Measurements from ENCODE around the gene RAPSN. TPM values are rescaled to one million over a fixed set of nuclear protein-coding genes. Genes with fewer than 3 reads are reported as not detected.

Gene RAPSN
- polyA plus RNA-seq, 2 donors = 0.13 to 0.16 TPM

DNA sequence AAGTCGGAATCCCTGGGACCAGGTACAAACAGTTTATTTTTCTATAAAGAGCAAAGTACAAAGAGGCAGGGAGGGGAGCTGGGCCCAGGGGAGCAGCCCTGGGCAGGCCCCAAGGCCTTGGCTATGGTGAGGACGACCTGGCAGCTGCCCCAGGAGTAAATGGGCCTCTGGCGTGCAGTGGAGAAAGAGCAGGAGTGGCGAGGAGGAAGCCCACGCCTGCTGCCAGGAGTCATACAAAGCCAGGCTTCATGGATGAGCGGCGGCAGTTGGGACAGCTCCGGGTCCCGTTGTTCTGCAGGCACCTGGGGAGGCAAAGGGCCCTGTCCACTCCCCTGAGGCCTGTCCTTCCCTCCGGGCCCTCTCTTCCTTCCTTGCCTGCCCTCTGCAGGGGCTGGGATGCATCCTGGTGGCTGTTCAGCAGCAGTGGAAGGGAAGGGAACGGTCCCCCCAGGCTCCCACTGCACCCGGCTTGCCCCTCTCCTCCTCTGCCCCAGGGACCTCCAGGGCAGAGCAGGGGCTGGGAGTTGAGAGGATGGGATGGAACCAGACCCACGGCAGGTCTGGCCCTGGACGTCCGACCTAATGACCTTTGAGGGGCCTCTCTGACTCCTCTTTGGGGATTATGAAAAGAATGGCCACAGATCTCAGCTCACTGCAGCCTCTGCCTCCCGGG lies 11.1 kb downstream of the RAPSN start:
- Histone ChIP-seq H3K4me3 (ENCODE audit: low read depth in 1 of 2, low read length in 2 of 2) (no peak overlapping the region), H3K4me1 (ENCODE audit: control insufficient read depth in 2 of 2, insufficient read depth in 2 of 2, low read length in 1 of 2) (no peaks in the 10 kb centered on the region), H3K9me3 (ENCODE audit: control insufficient read depth in 2 of 2, insufficient read depth in 1 of 2, low read depth in 1 of 2, low read length in 1 of 2) (no peaks in the 10 kb centered on the region), H3K27ac (ENCODE audit: low read depth in 2 of 2, low read length in 1 of 2) (no peak overlapping the region), H3K36me3 (ENCODE audit: control insufficient read depth in 2 of 2, insufficient read depth in 2 of 2, low read length in 1 of 2) (no peaks in the 10 kb centered on the region), H3K27me3 (ENCODE audit: control insufficient read depth in 1 of 2, insufficient read depth in 2 of 2, low read length in 2 of 2) (no peaks in the 10 kb centered on the region)
- WGBS, 2 donors = 47 to 53% methylated on average over 15 to 16 of the region's 16 CpGs

DNA sequence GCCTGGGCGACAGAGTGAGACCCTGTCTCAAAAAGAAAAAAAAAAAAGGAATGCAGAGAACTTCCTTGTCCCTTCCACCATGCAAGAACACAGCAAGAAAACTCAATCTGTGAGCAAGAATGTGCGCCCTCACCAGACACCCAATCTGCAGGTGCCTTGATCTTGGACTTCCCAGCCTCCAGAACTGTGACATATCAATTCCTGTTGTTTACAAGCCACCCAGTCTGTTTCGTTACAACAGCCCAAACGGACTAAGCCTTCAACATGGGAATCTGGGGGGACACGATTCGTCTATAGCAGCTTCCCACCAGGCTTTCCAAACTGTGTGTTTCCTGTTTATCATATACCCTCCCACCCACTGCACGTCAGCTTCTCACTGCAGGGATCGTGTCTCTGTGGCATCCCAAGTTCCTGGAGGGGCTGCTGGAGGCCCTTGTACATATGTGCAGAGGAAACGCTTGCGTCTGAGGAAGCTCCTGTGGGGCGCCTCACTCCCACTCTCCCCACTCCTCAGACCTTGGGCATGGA lies 11.7 kb downstream of the RAPSN start:
- Histone ChIP-seq H3K4me3 (ENCODE audit: low read depth in 1 of 2, low read length in 2 of 2) (no peak overlapping the region), H3K4me1 (ENCODE audit: control insufficient read depth in 2 of 2, insufficient read depth in 2 of 2, low read length in 1 of 2) (no peaks in the 10 kb centered on the region), H3K27me3 (ENCODE audit: control insufficient read depth in 1 of 2, insufficient read depth in 2 of 2, low read length in 2 of 2) (no peaks in the 10 kb centered on the region), H3K36me3 (ENCODE audit: control insufficient read depth in 2 of 2, insufficient read depth in 2 of 2, low read length in 1 of 2) (no peaks in the 10 kb centered on the region), H3K27ac (ENCODE audit: low read depth in 2 of 2, low read length in 1 of 2) (no peak overlapping the region), H3K9me3 (ENCODE audit: control insufficient read depth in 2 of 2, insufficient read depth in 1 of 2, low read depth in 1 of 2, low read length in 1 of 2) (no peaks in the 10 kb centered on the region)
- 77 to 83% methylated on average over 11 of the region's 11 CpGs for WGBS, 2 donors

DNA sequence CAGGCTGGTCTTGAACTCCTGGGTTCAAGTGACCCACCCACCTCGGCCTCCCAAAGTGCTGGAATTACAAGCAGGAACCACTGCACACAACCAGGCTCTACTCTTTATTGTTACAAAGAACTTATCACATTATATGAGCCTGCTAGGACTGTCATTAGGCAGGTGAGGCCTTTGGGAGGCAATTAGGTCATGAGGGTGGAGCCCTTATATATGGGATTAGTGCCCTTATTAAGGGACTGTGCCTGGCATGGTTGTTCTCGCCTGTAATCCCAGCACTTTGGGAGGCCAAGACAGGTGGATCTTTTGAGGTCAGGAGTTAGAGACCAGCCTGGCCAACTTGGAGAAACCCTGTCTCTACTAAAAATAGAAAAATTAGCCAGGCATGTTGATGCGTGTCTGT lies 12.2 kb downstream of the RAPSN start:
- H3K9me3 ChIP-seq (ENCODE audit: control insufficient read depth in 2 of 2, insufficient read depth in 1 of 2, low read depth in 1 of 2, low read length in 1 of 2) = no peaks in the 10 kb centered on the region
- H3K4me3 ChIP-seq (ENCODE audit: low read depth in 1 of 2, low read length in 2 of 2) = no peak overlapping the region
- H3K4me1 ChIP-seq (ENCODE audit: control insufficient read depth in 2 of 2, insufficient read depth in 2 of 2, low read length in 1 of 2) = no peaks in the 10 kb centered on the region
- no peak overlapping the region for H3K27ac ChIP-seq (ENCODE audit: low read depth in 2 of 2, low read length in 1 of 2)
- H3K36me3 ChIP-seq (ENCODE audit: control insufficient read depth in 2 of 2, insufficient read depth in 2 of 2, low read length in 1 of 2) = no peaks in the 10 kb centered on the region
- no peaks in the 10 kb centered on the region for H3K27me3 ChIP-seq (ENCODE audit: control insufficient read depth in 1 of 2, insufficient read depth in 2 of 2, low read length in 2 of 2)
- WGBS, 2 donors = 90 to 94% methylated on average over 3 of the region's 3 CpGs

DNA sequence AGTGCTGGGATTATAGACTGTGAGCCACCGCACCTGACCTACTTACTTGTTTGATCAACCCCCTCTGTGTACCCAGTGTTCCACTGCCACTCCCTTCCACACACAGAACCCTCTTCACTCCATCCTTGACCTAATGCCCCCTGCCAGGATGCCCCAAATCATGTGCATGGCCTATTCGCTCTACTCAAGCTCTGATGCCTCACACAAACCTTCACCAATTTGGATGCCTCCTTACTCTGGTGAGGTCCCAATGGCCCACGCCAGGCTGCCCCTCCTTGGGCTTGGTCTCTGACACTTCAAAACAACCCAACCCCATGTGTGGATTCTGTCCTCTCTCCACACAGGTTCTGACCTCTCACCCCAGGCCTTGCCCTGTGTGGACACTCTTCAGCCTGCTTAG lies 13.2 kb downstream of the RAPSN start:
- no peaks in the 10 kb centered on the region for H3K27me3 ChIP-seq (ENCODE audit: control insufficient read depth in 1 of 2, insufficient read depth in 2 of 2, low read length in 2 of 2)
- H3K4me3 ChIP-seq (ENCODE audit: low read depth in 1 of 2, low read length in 2 of 2) = no peak overlapping the region
- H3K27ac ChIP-seq (ENCODE audit: low read depth in 2 of 2, low read length in 1 of 2) = no peak overlapping the region
- no peaks in the 10 kb centered on the region for H3K4me1 ChIP-seq (ENCODE audit: control insufficient read depth in 2 of 2, insufficient read depth in 2 of 2, low read length in 1 of 2)
- 92 to 96% methylated on average over 3 of the region's 3 CpGs for WGBS, 2 donors
- H3K36me3 ChIP-seq (ENCODE audit: control insufficient read depth in 2 of 2, insufficient read depth in 2 of 2, low read length in 1 of 2) = no peaks in the 10 kb centered on the region
- H3K9me3 ChIP-seq (ENCODE audit: control insufficient read depth in 2 of 2, insufficient read depth in 1 of 2, low read depth in 1 of 2, low read length in 1 of 2) = no peaks in the 10 kb centered on the region

DNA sequence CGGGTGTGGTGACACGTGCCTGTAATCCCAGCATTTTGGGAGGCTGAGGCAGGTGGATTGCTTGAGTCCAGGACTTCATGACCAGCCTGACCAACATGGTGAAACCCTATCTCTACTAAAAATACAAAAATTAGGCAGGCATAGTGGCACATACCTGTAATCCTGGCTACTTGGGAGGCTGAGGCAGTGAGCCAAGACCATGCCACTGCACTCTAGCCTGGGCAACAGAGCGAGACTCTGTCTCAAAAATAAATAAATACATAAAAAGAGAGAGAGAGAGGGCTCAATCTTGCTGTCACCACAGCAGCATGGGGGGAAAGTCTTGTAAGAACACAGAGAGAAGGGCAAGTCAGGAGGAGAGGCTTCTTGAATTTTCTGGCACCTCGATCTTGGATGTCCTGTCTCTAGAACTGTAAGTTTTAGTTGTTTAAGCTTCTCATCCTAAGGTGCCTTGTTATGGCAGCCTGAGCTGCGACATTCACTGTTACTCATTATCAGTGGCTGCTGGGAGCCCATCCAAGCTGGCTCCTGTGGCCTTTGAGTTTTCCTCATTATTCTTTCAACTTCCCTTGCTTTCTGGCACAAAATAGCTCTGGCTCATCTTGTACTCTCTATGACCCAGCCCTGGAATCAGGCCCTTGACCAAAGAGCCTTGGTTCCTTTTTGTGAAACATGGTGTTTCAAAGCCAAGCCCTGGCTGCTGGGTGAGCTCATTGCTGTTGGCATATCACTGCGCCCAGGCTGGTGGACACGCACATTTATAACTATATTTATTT lies 14.7 kb downstream of the RAPSN start:
- Histone ChIP-seq H3K36me3 (ENCODE audit: control insufficient read depth in 2 of 2, insufficient read depth in 2 of 2, low read length in 1 of 2) (no peaks in the 10 kb centered on the region), H3K4me1 (ENCODE audit: control insufficient read depth in 2 of 2, insufficient read depth in 2 of 2, low read length in 1 of 2) (no peaks in the 10 kb centered on the region), H3K27ac (ENCODE audit: low read depth in 2 of 2, low read length in 1 of 2) (no peak overlapping the region), H3K27me3 (ENCODE audit: control insufficient read depth in 1 of 2, insufficient read depth in 2 of 2, low read length in 2 of 2) (no peaks in the 10 kb centered on the region), H3K9me3 (ENCODE audit: control insufficient read depth in 2 of 2, insufficient read depth in 1 of 2, low read depth in 1 of 2, low read length in 1 of 2) (no peaks in the 10 kb centered on the region), H3K4me3 (ENCODE audit: low read depth in 1 of 2, low read length in 2 of 2) (no peak overlapping the region)
- WGBS, 2 donors = 82 to 83% methylated on average over 7 of the region's 7 CpGs

DNA sequence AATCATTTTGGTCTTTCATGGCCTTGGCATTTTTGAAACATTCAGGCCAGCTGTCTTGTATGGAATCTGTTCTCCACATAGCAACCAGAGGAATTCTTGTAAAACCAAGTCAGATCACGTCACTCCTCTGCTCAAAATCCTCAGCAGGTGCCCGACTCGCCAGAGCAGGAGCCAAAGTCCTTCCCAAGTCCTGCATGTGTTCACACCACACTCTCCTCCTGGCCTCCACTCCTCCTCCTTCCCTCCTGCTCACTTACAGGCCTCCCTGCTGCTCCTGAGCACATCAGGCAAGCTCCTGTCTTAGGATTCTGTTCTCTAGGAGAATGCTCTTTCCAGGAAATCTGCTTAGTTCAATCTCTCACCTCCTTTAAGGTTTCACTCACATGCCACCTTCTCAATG lies 15.8 kb downstream of the RAPSN start:
- no peak overlapping the region for H3K4me3 ChIP-seq (ENCODE audit: low read depth in 1 of 2, low read length in 2 of 2)
- no peaks in the 10 kb centered on the region for H3K4me1 ChIP-seq (ENCODE audit: control insufficient read depth in 2 of 2, insufficient read depth in 2 of 2, low read length in 1 of 2)
- H3K9me3 ChIP-seq (ENCODE audit: control insufficient read depth in 2 of 2, insufficient read depth in 1 of 2, low read depth in 1 of 2, low read length in 1 of 2) = no peaks in the 10 kb centered on the region
- H3K36me3 ChIP-seq (ENCODE audit: control insufficient read depth in 2 of 2, insufficient read depth in 2 of 2, low read length in 1 of 2) = no peaks in the 10 kb centered on the region
- 47 to 64% methylated on average over 3 of the region's 3 CpGs for WGBS, 2 donors
- no peak overlapping the region for H3K27ac ChIP-seq (ENCODE audit: low read depth in 2 of 2, low read length in 1 of 2)
- no peaks in the 10 kb centered on the region for H3K27me3 ChIP-seq (ENCODE audit: control insufficient read depth in 1 of 2, insufficient read depth in 2 of 2, low read length in 2 of 2)

DNA sequence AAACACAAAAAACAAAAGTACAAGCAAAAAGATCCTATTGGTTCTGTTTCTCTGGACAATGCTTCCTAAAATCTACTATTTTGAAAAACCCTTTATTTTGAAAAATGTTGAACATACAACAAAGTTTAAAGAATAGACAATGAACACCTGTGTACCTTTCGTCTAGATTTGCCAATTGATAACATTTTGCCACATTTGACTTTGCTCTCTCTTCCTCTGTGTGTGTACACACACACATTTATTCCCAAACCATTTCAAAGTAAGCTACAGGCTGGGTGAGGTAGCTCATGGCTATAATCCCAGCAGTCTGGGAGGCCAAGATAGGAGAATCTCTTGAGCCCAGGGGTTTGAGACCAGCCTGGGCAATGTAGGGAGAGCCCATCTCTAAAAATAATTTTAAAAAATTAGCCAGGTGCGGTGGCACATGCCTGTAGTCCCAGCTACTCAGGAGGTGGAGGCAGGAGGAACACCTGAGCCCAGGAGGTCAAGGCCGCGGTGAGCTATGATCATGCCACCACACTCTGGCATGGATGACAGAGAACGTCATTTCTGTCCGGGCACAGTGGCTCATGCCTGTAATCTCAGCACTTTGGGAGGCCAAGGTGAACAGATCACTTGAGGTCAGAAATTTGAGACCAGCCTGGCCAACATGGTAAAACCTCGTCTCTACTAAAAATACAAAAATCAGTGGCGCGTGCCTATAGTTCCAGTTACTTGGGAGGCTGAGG lies 17.4 kb downstream of the RAPSN start:
- H3K4me1 ChIP-seq (ENCODE audit: control insufficient read depth in 2 of 2, insufficient read depth in 2 of 2, low read length in 1 of 2) = no peaks in the 10 kb centered on the region
- no peaks in the 10 kb centered on the region for H3K9me3 ChIP-seq (ENCODE audit: control insufficient read depth in 2 of 2, insufficient read depth in 1 of 2, low read depth in 1 of 2, low read length in 1 of 2)
- H3K36me3 ChIP-seq (ENCODE audit: control insufficient read depth in 2 of 2, insufficient read depth in 2 of 2, low read length in 1 of 2) = no peaks in the 10 kb centered on the region
- H3K27me3 ChIP-seq (ENCODE audit: control insufficient read depth in 1 of 2, insufficient read depth in 2 of 2, low read length in 2 of 2) = no peaks in the 10 kb centered on the region
- H3K27ac ChIP-seq (ENCODE audit: low read depth in 2 of 2, low read length in 1 of 2) = no peak overlapping the region
- H3K4me3 ChIP-seq (ENCODE audit: low read depth in 1 of 2, low read length in 2 of 2) = no peak overlapping the region
- WGBS, 2 donors = 91 to 94% methylated on average over 9 of the region's 9 CpGs

DNA sequence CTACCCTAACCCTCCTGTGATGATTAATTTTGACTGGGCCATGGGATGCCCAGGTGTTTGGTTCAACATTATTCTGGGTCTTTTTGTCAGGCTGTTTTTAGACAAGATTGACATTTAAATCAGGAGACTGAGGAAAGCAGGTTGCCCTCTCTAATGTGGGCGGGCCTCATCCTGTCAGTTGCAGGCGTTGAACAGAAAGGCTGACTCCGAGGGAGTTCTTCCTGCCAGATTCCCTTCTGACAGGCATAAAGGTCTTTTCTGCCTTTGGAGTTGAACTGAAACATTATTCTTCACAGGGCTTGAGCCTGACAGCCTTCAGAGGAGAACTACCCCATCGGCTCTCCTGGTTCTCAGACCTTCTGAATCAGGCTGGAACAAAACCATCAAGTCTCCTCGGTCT lies 18.4 kb downstream of the RAPSN start:
- H3K27ac ChIP-seq (ENCODE audit: low read depth in 2 of 2, low read length in 1 of 2) = no peak overlapping the region
- H3K27me3 ChIP-seq (ENCODE audit: control insufficient read depth in 1 of 2, insufficient read depth in 2 of 2, low read length in 2 of 2) = no peaks in the 10 kb centered on the region
- no peaks in the 10 kb centered on the region for H3K36me3 ChIP-seq (ENCODE audit: control insufficient read depth in 2 of 2, insufficient read depth in 2 of 2, low read length in 1 of 2)
- H3K4me1 ChIP-seq (ENCODE audit: control insufficient read depth in 2 of 2, insufficient read depth in 2 of 2, low read length in 1 of 2) = no peaks in the 10 kb centered on the region
- H3K4me3 ChIP-seq (ENCODE audit: low read depth in 1 of 2, low read length in 2 of 2) = no peak overlapping the region
- 67 to 69% methylated on average over 5 of the region's 5 CpGs for WGBS, 2 donors
- H3K9me3 ChIP-seq (ENCODE audit: control insufficient read depth in 2 of 2, insufficient read depth in 1 of 2, low read depth in 1 of 2, low read length in 1 of 2) = no peaks in the 10 kb centered on the region

DNA sequence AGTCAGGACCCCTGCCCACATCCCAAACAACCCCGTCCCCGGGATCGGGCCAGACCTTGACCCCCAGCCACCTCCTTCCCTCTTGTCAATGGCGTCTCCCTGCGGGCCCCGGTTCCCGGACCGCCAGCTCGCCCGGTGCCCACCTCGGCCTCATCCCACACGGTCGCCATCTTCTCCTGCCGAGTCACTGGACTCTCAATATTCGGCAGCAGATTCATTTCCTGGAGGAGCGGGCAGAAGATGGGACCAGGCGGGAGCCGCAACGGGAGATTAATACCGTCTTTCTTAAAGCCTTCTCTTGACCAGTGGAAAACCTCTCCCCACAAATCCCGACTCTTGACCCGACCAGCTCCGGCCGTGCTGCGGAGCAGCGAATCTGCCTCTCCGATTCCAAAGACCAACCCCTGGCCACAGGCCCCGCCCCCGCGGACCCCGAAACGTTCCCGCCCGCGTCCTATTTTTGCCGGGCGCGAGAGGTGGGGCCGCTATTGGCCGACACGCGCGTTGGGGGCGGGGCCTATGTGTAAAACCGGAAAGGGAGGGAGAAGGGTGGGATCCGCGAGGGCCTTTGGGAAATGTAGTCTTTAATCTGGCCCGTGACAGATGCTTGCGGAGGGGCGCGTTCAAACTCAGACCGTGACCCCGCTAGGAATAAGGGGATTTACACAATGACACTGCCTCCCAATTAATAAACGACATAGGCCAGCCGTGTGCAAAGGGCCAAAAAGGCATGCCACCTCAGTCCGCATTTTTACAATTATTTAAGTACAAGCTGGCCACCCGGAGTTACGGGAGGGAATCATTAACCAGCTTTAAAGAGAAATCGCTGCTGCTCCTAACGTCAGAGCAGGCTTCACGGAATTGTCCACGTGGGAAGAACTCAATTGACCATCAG lies 22.6 kb downstream of the RAPSN start, which contains the start of gene PSMC3:
TSS of gene PSMC3 (minus strand) at position 378 of the 895 bp plus-strand sequence. CDS start at position 218, 160 bp downstream.
- 0% methylated on average over 62 of the region's 62 CpGs for WGBS, 2 donors
- peaks cover 8 to 18% of the 10 kb centered on the region in 2 donors for H3K36me3 ChIP-seq (ENCODE audit: control insufficient read depth in 2 of 2, insufficient read depth in 2 of 2, low read length in 1 of 2)
- H3K27ac ChIP-seq (ENCODE audit: low read depth in 2 of 2, low read length in 1 of 2) = peak within 1 kb of the TSS; percentile 85 to 93
- no peaks in the 10 kb centered on the region for H3K9me3 ChIP-seq (ENCODE audit: control insufficient read depth in 2 of 2, insufficient read depth in 1 of 2, low read depth in 1 of 2, low read length in 1 of 2)
- H3K27me3 ChIP-seq (ENCODE audit: control insufficient read depth in 1 of 2, insufficient read depth in 2 of 2, low read length in 2 of 2) = no peaks in the 10 kb centered on the region
- peaks cover 7% of the 10 kb centered on the region in 2 donors for H3K4me1 ChIP-seq (ENCODE audit: control insufficient read depth in 2 of 2, insufficient read depth in 2 of 2, low read length in 1 of 2)
- H3K4me3 ChIP-seq (ENCODE audit: low read depth in 1 of 2, low read length in 2 of 2) = peak within 1 kb of the TSS; percentile 91 to 92

Measured in esophagus (tissue), 2 donors.